Medulla oblongata (tissue), 1 donor: Measurements from ENCODE around the gene GATAD2B.

Source experiments
- DNase-seq: peaks from one replicate; pipeline ENCODE4 v3.0.0-alpha.2; 2015; ENCODE audit errors: extremely low spot score

GATAD2B gene

DNA sequence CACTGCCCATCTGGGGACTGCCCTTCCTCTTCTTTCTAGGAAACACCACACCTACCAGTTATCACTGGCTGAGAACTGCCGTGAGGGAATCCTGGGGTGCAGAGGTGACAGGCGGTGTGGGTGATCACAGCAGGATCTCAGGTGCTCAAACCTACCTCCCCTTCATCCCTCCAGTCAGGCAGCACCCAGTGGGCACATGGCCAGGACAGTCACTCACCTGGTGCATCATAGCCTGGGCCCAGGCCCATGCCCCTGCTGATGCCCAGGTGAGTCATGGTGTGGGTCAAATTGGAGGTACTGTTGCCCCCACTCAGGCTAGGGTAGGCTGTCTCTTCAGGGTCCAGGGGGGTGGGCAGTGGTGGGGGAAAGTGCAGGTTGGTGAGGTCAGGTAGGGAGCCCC, 29.0 kb upstream of the GATAD2B start:
- DNase-seq = no peak

DNA sequence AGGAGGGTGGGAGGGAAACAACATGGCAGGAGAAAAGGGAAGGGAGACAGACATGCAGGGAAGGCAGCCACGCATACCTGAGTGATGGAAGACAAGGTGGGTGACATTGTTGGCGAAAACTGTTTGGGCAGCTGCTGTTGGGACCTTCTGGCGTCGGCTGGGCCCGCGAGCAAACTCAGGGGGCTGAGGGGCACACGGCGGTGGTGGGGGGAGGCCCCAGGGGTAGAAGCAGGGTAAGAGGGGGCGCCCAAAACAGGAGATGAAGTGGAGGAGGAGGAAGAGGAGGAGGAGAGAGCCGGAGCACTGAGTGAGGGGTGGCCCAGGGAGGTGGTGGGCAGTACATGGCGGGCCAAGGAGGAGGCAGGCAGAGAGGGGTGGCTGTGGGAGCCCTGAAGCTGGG, 28.4 kb upstream of the GATAD2B start:
- no peak for DNase-seq

DNA sequence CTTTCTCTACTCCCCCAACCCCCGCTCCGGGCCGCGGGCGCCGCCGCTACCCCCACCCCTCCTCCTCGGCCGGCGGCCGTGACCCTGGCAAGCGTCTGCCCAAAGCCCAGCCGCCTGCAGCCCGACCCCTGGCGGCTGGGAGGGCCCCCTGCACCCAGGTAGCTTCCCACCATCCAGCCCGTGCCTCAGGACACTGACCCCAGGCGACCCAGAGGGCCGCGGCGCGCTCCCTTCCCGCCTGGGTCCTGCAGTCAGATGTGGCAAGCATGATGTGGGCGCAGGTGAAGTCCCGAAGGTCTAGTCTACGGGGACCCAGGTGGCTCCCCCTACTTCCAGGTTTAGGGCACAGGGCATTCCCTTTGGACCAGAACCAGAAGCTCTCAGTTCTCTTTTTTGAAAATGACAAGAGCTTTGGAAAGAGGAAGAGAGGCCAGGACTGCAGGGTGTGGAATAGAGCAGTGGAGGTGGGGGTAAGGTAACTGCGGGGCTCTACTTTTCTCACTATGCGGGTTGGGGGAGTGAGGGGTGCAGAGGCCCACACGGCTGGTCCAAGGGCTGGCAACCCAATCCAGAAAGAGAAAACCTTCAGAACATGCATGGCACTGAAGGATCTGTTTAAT, 24.0 kb upstream of the GATAD2B start, which contains the start of gene DENND4B:
Gene DENND4B, minus strand, starts transcription at position 97 of the 620 bp plus-strand sequence. CDS start 2,344 bp downstream, outside the sequence.
- DNase-seq = peak; percentile 91

DNA sequence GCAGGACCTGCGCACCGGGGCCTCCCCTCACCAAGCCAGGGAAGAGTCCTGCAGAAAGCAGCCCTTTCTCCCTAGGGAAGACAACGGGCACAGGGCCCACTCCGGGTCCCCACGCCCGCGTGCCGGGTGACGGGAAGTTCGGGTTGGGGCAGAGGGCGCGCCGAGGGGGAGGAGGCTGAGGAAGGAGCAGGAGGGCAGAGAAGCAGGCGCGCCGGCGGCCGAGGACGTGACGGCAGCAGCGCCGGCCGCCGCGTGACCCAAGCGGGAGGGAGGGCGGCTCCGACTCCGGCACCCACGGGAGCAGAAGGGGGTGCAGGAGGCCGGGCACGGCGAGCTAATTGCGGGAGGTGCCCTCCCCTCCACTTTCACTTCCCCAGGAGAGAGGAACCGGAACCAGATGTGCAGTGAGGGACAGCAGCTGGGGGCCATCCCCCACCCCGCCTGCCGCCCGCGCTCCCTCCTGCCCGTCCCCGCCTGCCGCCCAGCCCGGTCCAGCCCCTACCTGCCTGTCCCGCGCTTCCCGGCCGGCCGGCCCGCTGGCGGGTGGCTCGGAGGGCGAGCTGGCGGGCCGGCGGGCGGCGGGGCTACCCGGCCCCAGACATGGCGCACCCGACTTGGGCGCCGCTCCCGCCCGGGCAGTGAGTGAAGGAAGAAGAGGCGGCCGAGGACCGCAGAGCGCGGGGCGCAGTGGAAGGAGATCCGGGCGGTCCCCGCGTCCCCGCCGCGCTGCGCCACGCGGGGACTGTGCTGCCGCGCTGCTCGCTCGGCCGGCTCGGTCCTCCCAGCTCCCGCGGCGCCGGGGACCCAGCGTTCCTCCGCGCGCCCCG, 23.2 kb upstream of the GATAD2B start:
- DNase-seq = peak; percentile 87

DNA sequence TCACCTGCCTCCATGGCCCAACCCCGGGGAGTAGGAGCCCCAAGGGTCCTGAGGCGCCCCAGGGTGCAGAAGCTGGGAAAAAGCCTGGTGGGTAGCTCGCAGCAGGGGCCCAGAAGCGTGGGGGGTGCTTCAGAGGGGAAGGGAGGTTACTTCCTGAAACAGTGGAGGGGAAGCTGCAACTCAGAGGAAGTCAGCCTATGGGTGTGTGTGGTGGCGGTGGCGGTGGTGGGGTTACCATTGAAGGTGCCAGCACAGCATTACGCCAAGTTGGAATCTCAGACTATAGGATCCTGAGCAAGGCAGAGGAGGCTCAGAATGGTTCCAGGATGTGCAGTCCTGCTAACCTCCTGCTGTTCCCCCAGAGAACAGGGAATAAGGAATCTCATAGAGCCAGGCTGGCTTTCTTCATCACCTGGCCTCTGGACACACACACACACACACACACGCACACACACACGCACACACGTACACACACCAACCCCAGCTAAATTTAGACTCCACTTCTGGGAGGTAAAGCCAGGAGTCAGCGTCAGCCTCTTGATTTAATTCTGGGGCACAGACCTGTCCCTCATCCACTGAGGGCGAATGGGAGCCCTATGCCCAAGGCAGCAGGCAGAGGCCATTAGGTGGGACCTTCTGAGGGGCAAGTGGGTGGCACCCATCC, 22.5 kb upstream of the GATAD2B start:
- DNase-seq = peak; percentile 56

DNA sequence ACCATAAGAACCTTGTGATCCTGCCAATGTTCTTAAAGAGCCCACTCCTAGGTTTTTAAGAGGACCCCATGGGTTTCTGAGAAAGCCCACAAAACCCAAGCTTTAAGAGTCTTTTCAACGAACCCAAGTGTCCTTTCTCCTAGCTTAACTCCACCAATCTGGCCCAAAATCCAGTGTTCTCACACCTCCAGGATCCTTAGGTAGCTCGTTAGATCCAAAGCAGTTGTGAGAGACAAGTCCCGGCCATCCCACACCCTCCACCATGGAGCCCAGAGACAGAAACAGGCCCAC, 22.0 kb upstream of the GATAD2B start:
- no peak for DNase-seq

DNA sequence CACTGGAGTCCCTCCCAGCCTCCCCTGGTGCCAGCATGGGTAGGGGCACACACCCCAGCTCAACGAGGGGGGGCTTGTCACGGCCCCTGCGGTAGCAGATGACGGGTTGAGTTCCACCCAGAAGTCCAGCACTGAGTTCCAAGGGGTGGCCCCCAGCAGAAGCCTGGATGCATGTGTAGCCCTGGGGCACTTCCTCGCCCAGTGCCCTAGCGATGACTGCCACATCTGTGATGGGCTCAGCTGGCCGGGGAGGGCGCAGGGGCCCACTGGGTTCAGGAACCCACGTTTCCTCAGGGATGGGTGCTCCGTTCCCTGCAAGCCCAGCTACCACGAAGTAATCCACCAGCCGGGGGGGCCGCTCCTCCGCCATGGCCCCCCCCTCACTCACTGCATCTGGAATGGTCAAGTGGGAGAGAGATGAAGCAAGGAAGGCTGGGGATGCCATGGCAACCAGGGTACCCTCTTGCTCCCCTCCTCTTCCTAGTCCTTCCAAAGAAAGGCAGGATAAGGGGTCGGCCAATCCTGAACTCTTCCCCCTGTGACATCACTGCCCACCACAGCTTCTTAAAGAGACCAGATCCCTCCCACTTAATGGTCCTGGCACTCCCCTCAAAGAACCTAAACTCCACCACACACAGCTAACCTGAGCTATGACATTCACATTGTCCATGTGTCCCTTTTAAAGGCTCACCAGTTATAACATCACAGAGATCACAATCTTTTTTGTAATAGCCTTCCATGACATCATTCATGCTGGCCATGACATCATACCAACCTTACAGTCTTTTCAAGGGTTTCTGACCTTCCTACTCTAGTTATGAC, 21.4 kb upstream of the GATAD2B start:
- no peak for DNase-seq

DNA sequence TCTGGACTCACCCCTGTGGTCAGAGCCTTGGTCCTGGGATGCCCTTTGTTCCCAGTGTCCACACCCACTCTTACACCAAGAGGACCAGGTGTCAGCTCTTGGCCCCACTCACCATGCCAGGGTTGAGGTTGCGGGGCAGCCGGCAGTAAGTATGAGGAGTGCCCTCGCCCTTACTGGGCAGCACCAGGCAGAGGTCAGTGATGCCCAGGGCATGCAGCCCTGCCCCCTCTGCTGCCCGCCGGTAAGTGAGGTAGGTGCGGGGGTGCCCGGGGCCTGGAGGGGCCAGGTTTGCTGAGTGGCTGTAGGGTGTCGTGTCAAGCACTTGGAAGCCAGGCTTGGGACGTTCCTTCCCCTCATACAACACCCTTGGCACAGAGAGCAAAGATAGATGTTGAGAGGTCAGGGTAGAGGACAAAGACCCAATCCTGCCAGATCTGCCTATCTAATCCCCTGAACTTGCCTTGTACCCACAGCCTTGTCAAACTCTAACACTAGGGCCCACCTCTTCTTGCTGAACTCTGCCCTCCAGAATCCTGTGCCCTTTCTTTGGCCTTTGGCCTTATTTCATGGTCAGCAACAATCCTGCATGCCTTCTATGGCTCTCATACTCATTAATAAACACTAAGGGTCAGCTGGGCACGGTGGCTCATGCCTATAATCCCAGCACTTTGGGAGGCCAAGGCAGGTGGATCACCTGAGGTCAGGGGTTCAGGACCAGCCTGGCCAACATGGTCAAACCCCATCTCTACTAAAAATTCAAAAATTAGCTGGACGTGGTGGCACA, 20.2 kb upstream of the GATAD2B start:
- DNase-seq = no peak

DNA sequence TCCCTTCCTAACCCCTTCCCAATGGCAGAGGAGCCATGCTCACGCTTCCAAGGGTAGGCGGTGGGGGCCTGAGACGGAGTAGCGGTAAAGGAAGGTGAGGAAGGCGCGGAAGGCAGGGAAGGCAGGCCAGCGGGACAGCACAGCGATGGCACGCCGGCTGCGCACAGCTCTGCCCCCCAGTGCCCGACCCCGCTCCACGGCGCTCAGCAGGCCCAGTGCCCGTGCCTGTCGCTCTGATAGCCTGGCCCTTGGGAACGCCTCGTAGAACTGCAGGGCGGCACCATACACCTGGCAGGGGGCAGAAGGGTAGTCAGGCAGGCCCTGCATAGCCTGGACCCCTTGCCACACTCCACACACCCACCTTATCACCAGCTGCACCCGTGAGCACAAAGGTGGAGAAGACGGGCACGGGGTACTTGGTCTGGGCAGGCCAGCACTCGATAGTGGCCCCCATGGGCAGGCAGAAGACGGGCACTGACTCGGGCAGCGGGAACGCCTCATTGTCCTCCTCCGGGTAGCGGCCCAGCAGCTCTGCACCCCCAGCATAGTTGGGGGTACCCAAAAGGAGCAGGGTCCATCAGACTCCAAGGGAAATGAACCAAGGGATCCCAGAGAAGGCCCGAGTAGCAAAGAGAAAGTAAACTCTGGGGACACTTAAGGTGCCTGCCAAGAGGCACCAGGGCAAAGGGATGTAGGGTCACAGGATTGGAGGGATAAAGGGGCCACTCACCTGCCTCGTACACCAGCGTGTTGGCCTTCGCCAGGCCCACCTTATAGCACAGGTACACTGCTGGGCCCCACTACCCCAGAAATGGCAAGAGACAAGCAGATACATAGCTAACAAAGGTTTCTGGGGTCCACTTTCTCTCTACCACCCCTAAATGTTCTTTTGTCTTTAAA, 19.3 kb upstream of the GATAD2B start:
- DNase-seq = no peak

DNA sequence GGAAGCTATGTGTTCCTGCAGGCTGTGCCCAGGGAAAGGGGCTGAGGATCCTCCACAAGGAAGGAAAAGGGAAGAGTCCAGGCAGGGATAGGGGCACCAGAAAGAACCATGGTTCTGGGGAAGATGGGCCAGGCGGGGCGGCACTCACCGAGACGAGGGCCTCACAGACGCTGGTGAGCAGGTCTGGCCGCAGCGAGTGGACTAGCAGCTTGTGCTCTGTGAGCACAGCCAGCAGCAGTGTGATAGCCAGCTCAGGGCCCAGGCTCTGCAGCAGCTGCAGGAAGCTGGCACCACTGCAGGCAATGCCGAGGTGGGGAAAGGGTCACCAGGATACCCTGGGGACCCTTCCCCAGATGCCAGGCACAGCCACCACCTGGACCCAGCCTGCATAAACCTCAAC, 18.0 kb upstream of the GATAD2B start:
- DNase-seq = no peak

DNA sequence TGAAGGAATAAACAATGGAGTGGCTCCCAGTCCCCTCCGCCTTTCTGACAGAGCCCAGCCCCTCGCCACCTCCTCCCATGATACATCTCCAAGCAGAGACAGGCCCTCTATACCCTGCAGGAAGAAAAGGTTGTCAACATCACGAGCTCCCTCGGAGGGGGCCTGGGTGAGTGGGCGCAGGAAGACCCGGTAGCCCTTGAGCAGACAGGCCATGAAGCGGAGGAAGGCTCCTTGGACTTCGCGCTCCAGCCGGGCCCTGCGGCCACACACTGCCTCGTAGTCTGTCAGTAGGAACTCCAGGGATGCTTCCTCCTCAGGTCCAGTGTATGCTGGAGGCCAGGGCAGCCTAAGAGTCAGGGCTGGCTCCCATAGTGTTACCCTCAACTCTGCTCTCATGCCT, 16.7 kb upstream of the GATAD2B start:
- DNase-seq = no peak

DNA sequence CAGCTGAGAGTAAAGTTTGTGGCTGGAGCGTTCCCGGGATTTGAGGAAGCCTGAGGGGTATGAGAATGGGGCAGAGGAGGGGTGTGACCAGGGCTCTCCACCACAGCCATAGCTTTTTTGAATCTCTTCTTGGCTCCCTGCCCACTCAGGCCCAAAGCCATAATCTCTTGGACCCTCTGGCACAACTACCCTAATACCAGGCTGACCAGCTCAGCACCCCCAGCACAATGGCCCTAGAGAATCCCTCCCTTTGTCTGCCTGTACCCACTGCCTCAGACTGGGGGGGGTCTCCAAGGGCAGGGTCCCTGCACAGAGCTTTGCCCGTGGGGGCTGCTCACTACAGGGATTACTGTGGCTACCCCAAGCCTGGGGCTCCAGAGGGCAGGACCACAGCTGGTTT, 16.2 kb upstream of the GATAD2B start:
- no peak for DNase-seq

DNA sequence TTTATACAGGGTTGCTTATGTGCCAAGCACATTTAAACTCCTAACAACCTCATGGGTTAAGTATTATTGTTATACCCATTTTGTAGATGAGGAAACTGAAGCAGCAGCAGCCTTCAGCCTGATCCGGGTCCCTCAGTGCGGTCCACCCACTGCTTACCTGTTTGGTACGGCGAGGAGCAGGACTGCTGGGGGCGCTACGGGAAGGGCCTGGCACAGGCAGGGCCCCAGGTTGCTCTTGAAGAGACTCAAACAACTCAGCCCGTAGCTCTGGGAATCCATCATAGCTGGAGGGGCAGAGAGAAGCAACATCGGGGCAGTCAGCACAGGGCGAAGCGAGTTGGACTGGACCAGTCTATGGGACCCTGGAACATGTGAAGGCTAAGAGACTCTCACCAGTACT, 14.6 kb upstream of the GATAD2B start:
- no peak for DNase-seq

DNA sequence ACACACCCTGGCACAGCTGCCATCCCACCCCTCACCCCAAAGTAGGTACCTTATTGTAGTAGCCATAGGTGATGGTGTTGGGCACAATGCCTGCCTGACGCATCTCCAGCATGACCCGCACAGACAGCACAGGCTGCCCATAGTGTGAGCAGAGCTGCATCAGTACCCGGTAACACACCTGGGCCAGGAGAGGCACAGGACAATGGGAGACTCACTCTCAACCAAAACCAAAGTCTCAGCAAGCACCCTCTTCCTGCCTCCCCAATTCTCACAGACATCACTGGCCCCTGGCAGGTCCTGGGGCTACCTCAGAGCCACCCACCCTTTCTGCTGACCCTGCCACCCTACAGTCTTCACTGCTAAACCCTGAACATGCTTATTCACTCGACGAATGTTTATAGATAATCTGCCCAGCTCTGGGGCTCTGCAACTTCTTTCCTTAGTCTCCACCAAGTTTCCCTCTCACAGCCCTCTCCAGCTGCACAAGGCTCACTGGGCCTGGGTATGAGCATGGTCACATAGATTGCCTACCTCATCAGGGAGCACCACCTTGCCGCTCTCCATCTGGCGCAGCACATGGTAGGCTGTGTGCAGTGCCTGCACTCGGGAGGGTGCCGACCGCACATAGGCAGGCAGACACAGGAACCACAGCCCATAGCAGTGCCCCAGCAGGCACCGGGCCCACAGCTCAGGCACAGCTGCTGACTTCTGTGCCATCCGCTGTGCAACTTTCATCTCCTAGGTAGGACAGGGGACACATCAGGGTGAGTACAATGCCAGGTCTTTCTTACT, 13.4 kb upstream of the GATAD2B start:
- DNase-seq = no peak

DNA sequence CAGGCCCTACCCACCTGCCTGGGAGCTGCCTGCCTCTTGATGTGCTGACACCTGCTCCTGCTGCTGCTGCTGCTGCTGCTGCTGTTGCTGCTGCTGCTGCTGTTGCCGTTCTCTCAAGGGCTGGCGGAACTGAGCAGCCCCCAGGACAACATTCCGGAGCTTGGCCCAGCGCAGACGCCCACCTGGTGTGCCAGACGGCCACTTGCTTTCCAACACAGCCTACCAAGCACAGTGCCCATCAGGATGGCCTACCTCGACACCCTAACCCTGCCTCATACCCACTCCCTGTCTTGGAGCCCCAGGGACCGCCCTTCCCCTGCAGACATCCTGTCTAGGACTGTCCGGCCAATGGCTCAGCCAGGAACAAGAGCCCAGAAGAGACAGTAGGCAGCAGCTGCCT, 12.0 kb upstream of the GATAD2B start:
- no peak for DNase-seq

DNA sequence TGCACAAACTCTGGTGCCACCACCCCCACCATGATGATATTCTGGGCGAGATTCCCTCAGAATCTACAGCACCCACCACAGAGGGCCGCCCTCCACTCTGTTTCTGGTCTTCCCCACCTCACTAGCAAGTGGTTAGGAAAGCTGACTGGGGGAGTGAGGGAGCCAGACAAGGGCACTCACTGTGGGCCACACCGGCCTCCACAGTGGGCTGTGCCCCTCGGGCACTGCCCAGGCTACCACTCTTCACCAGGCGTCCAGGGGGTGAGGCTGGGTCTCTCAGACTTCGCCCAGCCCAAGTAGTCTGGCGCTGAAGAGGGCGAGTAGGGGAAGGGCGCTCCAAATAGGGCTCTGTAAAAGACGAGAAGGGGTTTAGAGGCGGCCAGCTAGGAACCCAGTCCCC, 11.2 kb upstream of the GATAD2B start:
- no peak for DNase-seq

DNA sequence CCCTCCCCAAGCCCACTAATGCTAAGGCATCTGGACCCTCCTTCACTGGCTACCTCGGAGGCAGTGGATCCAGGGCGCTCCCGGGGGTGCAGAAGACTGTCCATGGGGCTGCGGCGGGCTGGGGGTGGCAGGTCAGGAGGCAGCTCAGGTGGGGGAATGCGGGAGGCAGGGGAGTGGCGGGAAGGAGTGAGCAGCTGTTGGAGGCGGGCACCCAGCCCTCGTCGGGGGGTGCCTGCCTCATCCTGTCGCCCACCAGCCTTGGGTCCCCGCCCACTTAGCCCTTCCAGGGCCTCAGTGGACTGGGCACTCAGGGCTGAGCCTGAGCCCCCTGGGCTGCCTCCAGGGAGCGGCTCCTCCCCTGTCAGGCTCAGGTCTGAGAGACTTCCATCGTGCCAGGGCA, 10.7 kb upstream of the GATAD2B start:
- DNase-seq = no peak

DNA sequence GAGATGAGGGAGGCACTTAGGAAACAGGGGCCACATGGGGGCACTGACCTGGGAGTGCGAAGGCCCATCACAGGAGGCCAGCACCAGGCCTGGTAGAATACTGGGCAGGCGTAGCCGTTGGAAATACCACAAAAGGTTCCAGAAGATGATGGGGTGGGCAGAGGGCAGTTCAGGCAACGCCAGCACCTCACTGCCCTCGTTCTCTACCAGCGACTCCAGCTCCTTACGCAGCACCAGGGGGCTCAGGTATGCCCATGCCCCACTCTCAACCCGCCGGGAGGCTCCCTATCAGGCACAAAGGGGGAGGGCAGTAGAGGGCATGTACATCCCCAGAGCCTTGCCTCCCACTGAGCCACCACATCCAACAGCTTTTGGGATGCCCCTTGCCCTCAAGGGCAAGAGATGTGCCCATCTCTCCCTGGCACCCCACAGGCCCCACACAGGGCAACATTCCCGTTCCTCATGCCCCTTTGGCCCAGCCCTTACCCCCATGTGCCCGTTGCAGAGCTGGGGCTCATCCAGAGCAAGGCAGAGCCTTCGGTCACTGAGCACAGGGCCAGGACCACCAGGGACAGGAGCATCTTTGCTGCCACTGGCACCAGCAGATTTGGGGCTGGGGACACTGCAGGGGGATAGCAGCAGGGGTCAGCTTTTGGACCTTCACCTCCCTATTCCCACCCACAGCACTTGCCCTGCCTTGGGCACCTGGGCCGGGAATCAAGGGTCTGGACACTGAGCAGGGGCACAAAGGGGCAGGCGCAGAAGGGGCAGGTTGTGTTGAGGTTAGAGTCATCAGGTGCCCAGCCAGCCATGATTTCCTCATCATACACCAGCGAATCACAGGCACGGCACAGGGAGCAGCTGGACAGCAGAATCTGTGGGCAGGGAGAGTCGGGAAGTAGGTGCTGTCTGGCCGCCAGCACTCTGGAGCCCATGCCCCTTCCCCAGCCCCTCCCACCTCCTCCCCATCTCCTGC, 9.7 kb upstream of the GATAD2B start:
- DNase-seq = no peak
